SIG-M5 treated with dmso at 0.1 percent for 504 hours (cell line): ENCODE data around the gene NRXN3.

Source experiments
- DNase-seq: peaks from one replicate; lab custom pipeline; 2025; ENCODE audit not compliant: unreplicated experiment; lab: John Stamatoyannopoulos, UW

Gene NRXN3

GRCh38 chr14:79487632-79488031, 1317.5 kb downstream of the NRXN3 start:
- DNase-seq, result no peak

GRCh38 chr14:79491161-79491560, 1321.0 kb downstream of the NRXN3 start:
- DNase-seq, result no peak

- DNase-seq, result no peak
Observed at GRCh38 chr14:79493081-79493645, 1323.0 kb downstream of the NRXN3 start.

GRCh38 chr14:79496701-79497100, 1326.5 kb downstream of the NRXN3 start:
- DNase-seq, result no peak

GRCh38 chr14:79500489-79500888, 1330.3 kb downstream of the NRXN3 start:
- DNase-seq, result no peak

- no peak for DNase-seq
Observed at GRCh38 chr14:79502136-79502750, 1332.1 kb downstream of the NRXN3 start.

- no peak for DNase-seq
Observed at GRCh38 chr14:79502751-79503148, 1332.6 kb downstream of the NRXN3 start.

GRCh38 chr14:79510659-79511058, 1340.5 kb downstream of the NRXN3 start:
- DNase-seq, result no peak

- no peak for DNase-seq
Observed at GRCh38 chr14:79511146-79511545, 1341.0 kb downstream of the NRXN3 start.

- no peak for DNase-seq
Observed at GRCh38 chr14:79513446-79513845, 1343.3 kb downstream of the NRXN3 start.

- DNase-seq, result no peak
Observed at GRCh38 chr14:79514700-79515099, 1344.5 kb downstream of the NRXN3 start.

GRCh38 chr14:79515158-79515557, 1345.0 kb downstream of the NRXN3 start:
- DNase-seq, result no peak

GRCh38 chr14:79516009-79516408, 1345.8 kb downstream of the NRXN3 start:
- DNase-seq, result no peak

GRCh38 chr14:79525416-79525815, 1355.2 kb downstream of the NRXN3 start:
- no peak for DNase-seq

GRCh38 chr14:79528828-79529416, 1358.7 kb downstream of the NRXN3 start:
- DNase-seq, result no peak

- DNase-seq, result no peak
Observed at GRCh38 chr14:79530555-79530954, 1360.4 kb downstream of the NRXN3 start.

GRCh38 chr14:79534703-79535353, 1364.7 kb downstream of the NRXN3 start:
- DNase-seq, result no peak

- DNase-seq, result no peak
Observed at GRCh38 chr14:79540394-79540793, 1370.2 kb downstream of the NRXN3 start.

- DNase-seq, result no peak
Observed at GRCh38 chr14:79542121-79542520, 1371.9 kb downstream of the NRXN3 start.

- DNase-seq, result no peak
Observed at GRCh38 chr14:79543348-79543747, 1373.2 kb downstream of the NRXN3 start.

- no peak for DNase-seq
Observed at GRCh38 chr14:79543967-79544697, 1374.0 kb downstream of the NRXN3 start.

GRCh38 chr14:79544698-79545070, 1374.5 kb downstream of the NRXN3 start:
- DNase-seq, result no peak
